ENCODE measurements around the gene SLC19A1.
A peak's percentile ranks its signal among the peaks of the same experiment; 100 is the strongest.

The SLC19A1 gene

GRCh38 chr21:45558044-45558721, 15.9 kb upstream of the SLC19A1 start:
- TF ChIP-seq CTCF (IDR thresholded peaks at IDR 0.05; ENCODE audit: control insufficient read depth, insufficient read depth, low read depth, low read length, missing control alignments) = no peak
- no peak overlapping the region for H3K4me3 ChIP-seq (ENCODE audit: control insufficient read depth, low read depth, low read length)
- no peak for DNase-seq (ENCODE audit: low read depth)

- no peak overlapping the region for H3K4me3 ChIP-seq (ENCODE audit: control insufficient read depth, low read depth, low read length)
- no peak for DNase-seq (ENCODE audit: low read depth)
- no peak for TF ChIP-seq CTCF (IDR thresholded peaks at IDR 0.05; ENCODE audit: control insufficient read depth, insufficient read depth, low read depth, low read length, missing control alignments)
Measured at GRCh38 chr21:45557616-45558043, 15.4 kb upstream of the SLC19A1 start.

GRCh38 chr21:45556645-45557615, 14.7 kb upstream of the SLC19A1 start:
- TF ChIP-seq CTCF (IDR thresholded peaks at IDR 0.05; ENCODE audit: control insufficient read depth, insufficient read depth, low read depth, low read length, missing control alignments) = no peak
- no peak overlapping the region for H3K4me3 ChIP-seq (ENCODE audit: control insufficient read depth, low read depth, low read length)
- no peak for DNase-seq (ENCODE audit: low read depth)

GRCh38 chr21:45556302-45556644, 14.0 kb upstream of the SLC19A1 start:
- no peak for TF ChIP-seq CTCF (IDR thresholded peaks at IDR 0.05; ENCODE audit: control insufficient read depth, insufficient read depth, low read depth, low read length, missing control alignments)
- peak overlapping the region; percentile 49; the same call in 1 of the 2 replicates for H3K4me3 ChIP-seq (ENCODE audit: control insufficient read depth, low read depth, low read length)
- no peak for DNase-seq (ENCODE audit: low read depth)

GRCh38 chr21:45555557-45556301, 13.5 kb upstream of the SLC19A1 start:
- peak; percentile 33 for DNase-seq (ENCODE audit: low read depth)
- H3K4me3 ChIP-seq (ENCODE audit: control insufficient read depth, low read depth, low read length) = peak overlapping the region; percentile 49
- peak; percentile 95 for TF ChIP-seq CTCF (IDR thresholded peaks at IDR 0.05; ENCODE audit: control insufficient read depth, insufficient read depth, low read depth, low read length, missing control alignments)

GRCh38 chr21:45555251-45555556, 13.0 kb upstream of the SLC19A1 start:
- peak overlapping the region; percentile 49 for H3K4me3 ChIP-seq (ENCODE audit: control insufficient read depth, low read depth, low read length)
- no peak for TF ChIP-seq CTCF (IDR thresholded peaks at IDR 0.05; ENCODE audit: control insufficient read depth, insufficient read depth, low read depth, low read length, missing control alignments)

More at GRCh38 chr21:45555251-45555556, 13.0 kb upstream of the SLC19A1 start:
- no peak for DNase-seq (ENCODE audit: low read depth)

All from AG09309 (cell line).